HL-60 (cell line): ENCODE data around the gene GABRB3.

Experiments
- GABPA ChIP-seq: IDR thresholded peaks from 2 replicates; pipeline ENCODE4 v1.6.1; 2012; ENCODE audit warnings: low read depth
- POLR2AphosphoS5 ChIP-seq: IDR thresholded peaks from 2 replicates; pipeline ENCODE4 v1.6.1; 2012; ENCODE audit warnings: low read depth
- REST ChIP-seq: IDR thresholded peaks from 2 replicates; pipeline ENCODE4 v1.6.1; 2012; ENCODE audit warnings: low read depth; ENCODE audit not compliant: insufficient replicate concordance
- TF ChIP-seq, protein P1 (sequence below): IDR thresholded peaks from one replicate; pipeline ENCODE4 v1.5.1; 2011; ENCODE audit warnings: low read length, control low read depth, inconsistent platforms; ENCODE audit not compliant: insufficient read depth

- TF ChIP-seq, protein P1, sequence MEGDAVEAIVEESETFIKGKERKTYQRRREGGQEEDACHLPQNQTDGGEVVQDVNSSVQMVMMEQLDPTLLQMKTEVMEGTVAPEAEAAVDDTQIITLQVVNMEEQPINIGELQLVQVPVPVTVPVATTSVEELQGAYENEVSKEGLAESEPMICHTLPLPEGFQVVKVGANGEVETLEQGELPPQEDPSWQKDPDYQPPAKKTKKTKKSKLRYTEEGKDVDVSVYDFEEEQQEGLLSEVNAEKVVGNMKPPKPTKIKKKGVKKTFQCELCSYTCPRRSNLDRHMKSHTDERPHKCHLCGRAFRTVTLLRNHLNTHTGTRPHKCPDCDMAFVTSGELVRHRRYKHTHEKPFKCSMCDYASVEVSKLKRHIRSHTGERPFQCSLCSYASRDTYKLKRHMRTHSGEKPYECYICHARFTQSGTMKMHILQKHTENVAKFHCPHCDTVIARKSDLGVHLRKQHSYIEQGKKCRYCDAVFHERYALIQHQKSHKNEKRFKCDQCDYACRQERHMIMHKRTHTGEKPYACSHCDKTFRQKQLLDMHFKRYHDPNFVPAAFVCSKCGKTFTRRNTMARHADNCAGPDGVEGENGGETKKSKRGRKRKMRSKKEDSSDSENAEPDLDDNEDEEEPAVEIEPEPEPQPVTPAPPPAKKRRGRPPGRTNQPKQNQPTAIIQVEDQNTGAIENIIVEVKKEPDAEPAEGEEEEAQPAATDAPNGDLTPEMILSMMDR, result no peak
- no peak for TF ChIP-seq REST
- TF ChIP-seq POLR2AphosphoS5, result no peak
- TF ChIP-seq GABPA, result no peak
Observed at GRCh38 chr15:26807517-26808427, 34.9 kb upstream of the GABRB3 start.
